Thoracic aorta (tissue), 2 donors: ENCODE measurements around the gene HAND2. TPM values are rescaled to one million over a fixed set of nuclear protein-coding genes. Genes with fewer than 3 reads are reported as not detected.

Experiments
- ATAC-seq: fragments of 150-250 bp; one replicate; pipeline ENCODE4 v1.8.0; 2017; ENCODE audit warnings: low read depth; ENCODE audit not compliant: insufficient number of reproducible peaks, low FRiP score
- DNase-seq: peaks from one replicate; pipeline ENCODE4 v3.0.0-alpha.2; 2020; ENCODE audit warnings: low spot score
- H3K27ac ChIP-seq, 2 donors: fragments of 200-600 bp; sonication (generic); 1 replicate in 1 of 2; 2 replicates in 1 of 2; pipeline ENCODE4 v1.5.1; 2016; ENCODE audit warnings: mild to moderate bottlenecking in 2 of 2, moderate library complexity in 2 of 2
- H3K27me3 ChIP-seq: fragments of 200-600 bp; sonication (generic); replicated peaks from 2 replicates; pipeline ENCODE4 v1.6.0; 2016; ENCODE audit warnings: mild to moderate bottlenecking; ENCODE audit not compliant: insufficient read depth
- H3K36me3 ChIP-seq: fragments of 200-600 bp; sonication (generic); one replicate; pipeline ENCODE4 v1.5.1; 2016
- H3K4me1 ChIP-seq, 2 donors: fragments of 200-600 bp; sonication (generic); 1 replicate in 1 of 2; 2 replicates in 1 of 2; pipeline versions ENCODE4 v1.5.1 to v1.6.0; 2016; ENCODE audit warnings: low read depth in 2 of 2, mild to moderate bottlenecking in 1 of 2; ENCODE audit not compliant: control insufficient read depth in 1 of 2
- H3K4me3 ChIP-seq: fragments of 200-600 bp; sonication (generic); 2 replicates; pipeline ENCODE4 v1.5.1; 2016; ENCODE audit warnings: mild to moderate bottlenecking
- H3K9me3 ChIP-seq: fragments of 200-600 bp; sonication (generic); 2 replicates; pipeline ENCODE4 v1.5.1; 2016
- total RNA-seq, 2 donors: library from RNA; depleted of rRNA; stranded (reverse); fragments of >200 nt; gene quantifications; one replicate each; pipeline versions ENCODE4 v1.1.0 to v1.2.3, GENCODE V29; 2016
- TF ChIP-seq, protein P1 (sequence below): fragments of 200-600 bp; sonication (generic); IDR thresholded peaks from one replicate; pipeline ENCODE4 v1.5.1; 2019; ENCODE audit warnings: antibody characterized with exemption

Gene HAND2
- total RNA-seq, 2 donors from 2014 or later, result 25.7 to 28.2 TPM

DNA sequence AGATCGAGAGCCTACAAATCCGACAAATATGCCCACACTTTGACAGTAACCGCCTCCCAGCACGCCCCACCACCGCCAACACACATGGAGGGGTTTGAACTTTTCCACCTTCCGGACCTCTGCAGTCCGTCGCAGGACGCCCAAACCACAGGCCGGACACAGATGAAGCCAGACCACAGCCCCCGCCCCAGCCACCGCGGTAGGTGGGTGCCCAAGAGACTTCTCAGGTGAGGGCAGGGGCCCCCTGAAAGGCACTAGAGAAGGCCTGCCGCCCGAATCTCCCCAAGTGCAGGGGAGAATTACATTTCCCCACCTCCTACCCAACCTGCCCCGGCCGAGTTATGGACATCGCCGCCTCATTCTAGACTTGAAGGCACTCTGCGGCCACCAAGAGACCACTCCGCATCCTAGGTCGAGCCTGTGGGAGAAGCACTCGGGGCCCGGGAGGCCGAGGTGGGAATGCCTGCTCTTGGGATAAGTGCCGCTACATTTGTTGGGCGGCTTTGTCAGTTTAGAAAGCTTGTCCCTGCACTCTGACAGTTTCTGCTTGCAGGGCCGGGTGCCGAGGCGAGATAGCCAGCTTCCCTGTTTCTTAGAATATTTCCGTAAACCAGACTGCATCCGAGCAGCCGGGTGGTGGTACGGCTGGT is 21.5 kb downstream of the HAND2 start:
- Histone ChIP-seq H3K9me3 (no peaks in the 10 kb centered on the region), H3K27me3 (no peaks in the 10 kb centered on the region), H3K4me1 (peaks cover 0 to 38% of the 10 kb centered on the region in 2 donors), H3K4me3 (peak overlapping the region; percentile 82), H3K27ac (peak overlapping the region; percentile 75 to 80), H3K36me3 (no peaks in the 10 kb centered on the region)
- ATAC-seq, result no peak
- TF ChIP-seq, protein P1, sequence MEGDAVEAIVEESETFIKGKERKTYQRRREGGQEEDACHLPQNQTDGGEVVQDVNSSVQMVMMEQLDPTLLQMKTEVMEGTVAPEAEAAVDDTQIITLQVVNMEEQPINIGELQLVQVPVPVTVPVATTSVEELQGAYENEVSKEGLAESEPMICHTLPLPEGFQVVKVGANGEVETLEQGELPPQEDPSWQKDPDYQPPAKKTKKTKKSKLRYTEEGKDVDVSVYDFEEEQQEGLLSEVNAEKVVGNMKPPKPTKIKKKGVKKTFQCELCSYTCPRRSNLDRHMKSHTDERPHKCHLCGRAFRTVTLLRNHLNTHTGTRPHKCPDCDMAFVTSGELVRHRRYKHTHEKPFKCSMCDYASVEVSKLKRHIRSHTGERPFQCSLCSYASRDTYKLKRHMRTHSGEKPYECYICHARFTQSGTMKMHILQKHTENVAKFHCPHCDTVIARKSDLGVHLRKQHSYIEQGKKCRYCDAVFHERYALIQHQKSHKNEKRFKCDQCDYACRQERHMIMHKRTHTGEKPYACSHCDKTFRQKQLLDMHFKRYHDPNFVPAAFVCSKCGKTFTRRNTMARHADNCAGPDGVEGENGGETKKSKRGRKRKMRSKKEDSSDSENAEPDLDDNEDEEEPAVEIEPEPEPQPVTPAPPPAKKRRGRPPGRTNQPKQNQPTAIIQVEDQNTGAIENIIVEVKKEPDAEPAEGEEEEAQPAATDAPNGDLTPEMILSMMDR, result no peak
- no peak for DNase-seq

DNA sequence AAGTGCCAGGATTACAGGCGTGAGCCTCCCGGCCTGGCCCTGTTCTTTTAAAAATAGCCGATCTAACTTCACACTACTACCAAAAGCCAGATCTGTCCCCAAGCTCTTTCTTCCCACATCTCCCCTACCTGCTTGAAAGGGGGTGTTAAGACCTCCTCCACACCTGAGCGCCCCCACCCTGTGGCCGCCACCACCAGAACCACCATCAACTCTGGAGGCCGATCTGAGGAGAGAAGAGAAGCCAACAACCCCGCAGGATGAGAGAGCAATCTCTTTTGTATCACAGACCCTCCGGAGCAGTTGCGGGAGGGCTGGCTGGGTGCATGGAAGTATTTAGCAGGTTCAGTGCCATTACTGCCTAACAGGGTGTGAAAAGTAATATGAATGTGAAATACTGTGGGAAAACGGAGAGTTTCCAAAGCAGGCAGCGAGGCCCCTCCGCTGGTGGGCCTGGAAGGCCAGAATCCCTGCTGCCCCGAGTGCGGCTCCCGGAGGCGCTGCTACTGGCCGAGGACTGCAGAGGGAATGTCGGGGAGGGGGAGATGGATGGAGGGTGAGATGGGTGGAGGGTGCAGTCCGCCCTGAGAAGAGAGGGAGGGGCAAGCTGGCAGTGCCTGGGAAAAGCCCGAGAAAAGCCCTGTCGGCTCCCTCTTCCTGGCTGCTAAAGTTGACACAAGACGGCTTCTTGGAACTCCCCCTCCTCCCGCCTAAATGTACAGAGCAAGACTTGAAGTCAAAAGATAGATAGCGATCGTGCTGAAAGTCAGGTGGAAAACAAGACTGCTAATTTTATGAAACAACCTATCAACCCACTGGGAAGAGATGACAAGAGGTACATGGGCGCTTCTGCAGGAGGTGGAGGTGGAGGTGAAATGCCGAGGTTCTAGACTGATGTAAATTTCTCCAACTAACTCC is 22.3 kb downstream of the HAND2 start:
- no peak overlapping the region for H3K27ac ChIP-seq
- no peaks in the 10 kb centered on the region for H3K27me3 ChIP-seq
- H3K36me3 ChIP-seq, result no peaks in the 10 kb centered on the region
- ATAC-seq (no peak), DNase-seq (no peak)
- TF ChIP-seq, protein P1, result no peak
- no peaks in the 10 kb centered on the region for H3K9me3 ChIP-seq
- H3K4me1 ChIP-seq, result peaks cover 0 to 38% of the 10 kb centered on the region in 2 donors
- no peak overlapping the region for H3K4me3 ChIP-seq

DNA sequence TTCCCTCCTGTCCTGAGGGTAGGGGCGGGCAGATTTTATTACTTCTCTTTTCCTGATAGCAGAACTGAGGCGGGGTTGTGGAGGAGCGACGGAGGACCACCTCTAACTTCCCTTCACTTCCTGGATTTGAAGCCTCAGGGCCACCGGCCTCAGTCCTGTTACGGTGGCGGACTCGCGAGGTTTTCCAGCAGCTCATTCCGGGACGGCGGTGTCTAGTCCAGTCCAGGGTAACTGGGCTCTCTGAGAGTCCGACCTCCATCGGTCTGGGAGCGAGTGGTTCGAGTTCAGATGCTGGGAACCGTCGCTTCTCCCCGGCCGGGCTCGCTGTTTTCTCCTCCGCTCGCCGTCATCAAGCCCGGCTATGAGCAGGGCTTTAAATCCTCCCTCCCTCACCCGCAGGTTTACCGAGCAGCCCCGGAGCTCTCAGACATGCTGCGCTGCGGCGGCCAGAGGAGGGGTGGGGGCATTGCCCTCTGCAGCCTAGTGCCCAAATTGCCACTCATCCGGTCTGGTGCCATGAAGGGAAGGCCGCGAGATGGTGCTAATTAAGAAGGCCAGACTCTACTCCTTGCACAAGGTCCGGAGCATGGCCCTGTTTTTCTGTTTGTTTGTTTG is 23.3 kb downstream of the HAND2 start:
- no peaks in the 10 kb centered on the region for H3K27me3 ChIP-seq
- H3K27ac ChIP-seq, result no peak overlapping the region
- ATAC-seq (no peak), DNase-seq (no peak)
- no peaks in the 10 kb centered on the region for H3K36me3 ChIP-seq
- no peaks in the 10 kb centered on the region for H3K9me3 ChIP-seq
- peaks cover 0 to 38% of the 10 kb centered on the region in 2 donors for H3K4me1 ChIP-seq
- TF ChIP-seq, protein P1, result no peak
- peak overlapping the region; percentile 40 for H3K4me3 ChIP-seq

DNA sequence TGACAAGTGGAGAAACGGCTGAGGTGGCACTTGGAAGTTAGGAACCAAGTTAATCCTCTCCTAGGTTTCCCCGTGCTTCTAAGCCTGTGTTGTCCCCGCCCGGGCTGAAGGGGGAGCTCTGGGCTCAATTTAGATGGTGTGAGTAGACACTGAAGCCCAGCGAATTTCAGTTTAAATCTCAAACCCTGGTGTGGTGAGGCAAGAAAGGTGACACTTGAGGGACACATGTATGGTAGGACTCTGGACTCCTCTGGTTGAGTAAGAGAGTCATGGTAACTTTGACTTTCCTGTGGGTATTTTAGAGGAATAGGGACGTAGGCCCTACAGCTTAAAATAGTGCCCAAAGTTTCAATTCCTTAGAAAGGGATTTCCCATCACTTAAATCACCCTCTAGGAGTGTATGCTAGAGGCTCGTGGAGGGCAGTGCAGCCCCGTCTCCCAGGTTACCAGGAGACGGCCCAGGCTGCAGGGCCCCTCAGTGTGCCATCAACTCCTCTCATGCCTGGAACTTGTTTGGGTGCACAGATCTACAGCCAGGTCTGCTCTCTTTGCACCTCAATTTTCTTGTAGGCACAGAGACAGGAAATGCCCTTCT is 24.0 kb downstream of the HAND2 start:
- Histone ChIP-seq H3K4me1 (peaks cover under 1 to 38% of the 10 kb centered on the region in 2 donors), H3K27me3 (no peaks in the 10 kb centered on the region), H3K27ac (no peak overlapping the region), H3K4me3 (peak overlapping the region; percentile 40), H3K9me3 (no peaks in the 10 kb centered on the region), H3K36me3 (no peaks in the 10 kb centered on the region)
- TF ChIP-seq, protein P1, result peak; percentile 79
- DNase-seq (no peak), ATAC-seq (no peak)

DNA sequence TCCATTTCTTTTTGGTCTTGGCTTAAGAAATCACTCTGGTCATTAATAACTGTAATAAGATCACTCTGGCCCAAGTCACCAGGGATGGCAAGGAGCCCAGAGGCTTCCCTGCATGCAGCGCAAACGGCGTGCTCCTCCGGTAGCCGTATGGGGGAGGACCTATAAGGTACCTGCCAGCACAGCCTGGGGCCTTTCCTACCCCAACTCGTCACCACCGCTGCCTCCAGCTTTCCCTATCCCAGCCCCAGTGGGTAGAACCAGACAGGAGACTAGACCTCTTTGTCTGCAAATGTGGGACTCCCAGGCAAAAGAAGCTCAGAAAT is 25.9 kb downstream of the HAND2 start:
- H3K9me3 ChIP-seq, result no peaks in the 10 kb centered on the region
- no peaks in the 10 kb centered on the region for H3K36me3 ChIP-seq
- DNase-seq (no peak), ATAC-seq (no peak)
- no peak overlapping the region for H3K27ac ChIP-seq
- H3K27me3 ChIP-seq, result no peaks in the 10 kb centered on the region
- TF ChIP-seq, protein P1, result no peak
- H3K4me1 ChIP-seq, result peaks cover 3 to 26% of the 10 kb centered on the region in 2 donors
- H3K4me3 ChIP-seq, result peak overlapping the region; percentile 17
